ENCODE results near the gene UBTF.
A peak's percentile ranks its signal among the peaks of the same experiment; 100 is the strongest.

The UBTF gene

GRCh38 chr17:44229090-44229489 lies 9.6 kb upstream of the UBTF start:
- no peak for TF ChIP-seq CTCF (conservative IDR thresholded peaks at IDR 0.05; ENCODE audit: low read depth, low read length)
- no peak for DNase-seq (ENCODE audit: low read depth)
- H3K4me3 ChIP-seq (ENCODE audit: low read depth, low read length), result no peak overlapping the region

GRCh38 chr17:44223541-44224071 lies 4.1 kb upstream of the UBTF start:
- no peak for TF ChIP-seq CTCF (conservative IDR thresholded peaks at IDR 0.05; ENCODE audit: low read depth, low read length)
- no peak for DNase-seq (ENCODE audit: low read depth)
- no peak overlapping the region for H3K4me3 ChIP-seq (ENCODE audit: low read depth, low read length)

- DNase-seq (ENCODE audit: low read depth), result peak; percentile 73
- TF ChIP-seq CTCF (conservative IDR thresholded peaks at IDR 0.05; ENCODE audit: low read depth, low read length), result no peak
- H3K4me3 ChIP-seq (ENCODE audit: low read depth, low read length), result peak overlapping the region; percentile 90
These were observed 2.8 kb upstream of the UBTF start for GRCh38 chr17:44222112-44222869.

- H3K4me3 ChIP-seq (ENCODE audit: low read depth, low read length), result peak overlapping the region; percentile 90
- TF ChIP-seq CTCF (conservative IDR thresholded peaks at IDR 0.05; ENCODE audit: low read depth, low read length), result no peak
- DNase-seq (ENCODE audit: low read depth), result no peak
These were observed 2.3 kb upstream of the UBTF start for GRCh38 chr17:44221862-44222111.

GRCh38 chr17:44221084-44221861 lies 1.8 kb upstream of the UBTF start:
- TF ChIP-seq CTCF (conservative IDR thresholded peaks at IDR 0.05; ENCODE audit: low read depth, low read length), result no peak
- DNase-seq (ENCODE audit: low read depth), result peak; percentile 90
- H3K4me3 ChIP-seq (ENCODE audit: low read depth, low read length), result peak overlapping the region; percentile 90

GRCh38 chr17:44220213-44221083 lies 973 bp upstream of the UBTF start:
- DNase-seq (ENCODE audit: low read depth), result peak; percentile 71
- no peak for TF ChIP-seq CTCF (conservative IDR thresholded peaks at IDR 0.05; ENCODE audit: low read depth, low read length)
- peak overlapping the region; percentile 90 for H3K4me3 ChIP-seq (ENCODE audit: low read depth, low read length)

All from choroid plexus epithelial cell (primary cell).